Kidney (tissue), 14 donors: ENCODE measurements around the gene HK1. TPM values are rescaled to one million over a fixed set of nuclear protein-coding genes. Genes with fewer than 3 reads are reported as not detected.

Experiments
- DNase-seq, 5 donors: peaks; one replicate each; pipeline ENCODE4 v3.0.0-alpha.2; 2013 to 2020
- FAIRE-seq: peaks from 2 replicates; lab custom pipeline; 2012; peaks lifted over from hg19 to GRCh38; lab: Jason Lieb, UNC
- H3K27ac ChIP-seq, 2 donors: one replicate each; pipeline ENCODE4 v1.7.0; 2013; ENCODE audit warnings: low read depth in 2 of 2, low read length in 2 of 2, inconsistent platforms in 1 of 2
- H3K27me3 ChIP-seq: one replicate; pipeline ENCODE4 v1.7.1; 2013; ENCODE audit warnings: low read length, inconsistent platforms; ENCODE audit not compliant: control insufficient read depth, insufficient read depth
- H3K36me3 ChIP-seq, 3 donors: one replicate each; pipeline versions ENCODE4 v1.7.0 to v1.7.1; 2013; ENCODE audit warnings: low read length in 3 of 3, control low read depth in 1 of 3, inconsistent platforms in 1 of 3; ENCODE audit not compliant: insufficient read depth in 3 of 3, control insufficient read depth in 2 of 3
- H3K4me1 ChIP-seq, 3 donors: one replicate each; pipeline versions ENCODE4 v1.7.0 to v1.7.1; 2013; ENCODE audit warnings: low read length in 3 of 3, inconsistent platforms in 1 of 3, low read depth in 1 of 3; ENCODE audit not compliant: control insufficient read depth in 2 of 3, insufficient read depth in 2 of 3
- H3K4me3 ChIP-seq, 3 donors: one replicate each; pipeline versions ENCODE4 v1.7.0 to v1.8.1; 2013; ENCODE audit warnings: low read length in 3 of 3, control low read depth in 1 of 3, inconsistent platforms in 1 of 3
- H3K9ac ChIP-seq, 3 donors: one replicate each; pipeline versions ENCODE4 v1.7.0 to v1.7.1; 2013; ENCODE audit warnings: low read length in 3 of 3, control low read depth in 1 of 3, inconsistent platforms in 1 of 3
- H3K9me3 ChIP-seq, 3 donors: one replicate each; pipeline versions ENCODE4 v1.7.0 to v1.7.1; 2013; ENCODE audit warnings: low read length in 3 of 3, control low read depth in 1 of 3, inconsistent platforms in 1 of 3; ENCODE audit not compliant: control insufficient read depth in 2 of 3, insufficient read depth in 1 of 3
- CTCF ChIP-seq: IDR thresholded peaks from 3 replicates; pipeline ENCODE4 v1.5.1; 2012; ENCODE audit warnings: mild to moderate bottlenecking, moderate library complexity, borderline replicate concordance; ENCODE audit not compliant: insufficient read depth; ENCODE audit errors: extremely low read depth
- intact Hi-C: fragments of 100-400 bp; cut with DNase I; formaldehyde crosslinking; loops from one replicate; pipeline ENCODE4 v1.11.1; 2022
- polyA plus RNA-seq: library from polyadenylated mRNA; stranded (reverse); fragments of 350-450 nt; fragmentation: Illumina TruSeq; extraction: RNeasy Lipid Tissue Mini Kit (QIAGEN cat#74804); gene quantifications from one replicate; pipeline ENCODE4 v1.2.3, GENCODE V29; 2014; ENCODE audit warnings: low read depth, low replicate concordance; ENCODE audit not compliant: insufficient read depth
- total RNA-seq: library from RNA; stranded (reverse); fragmentation: NEBNext Ultra II Directional; extraction: Animal tissue kit (Norgen Biotek cat#: 25700); gene quantifications from one replicate; pipeline ENCODE4 v1.2.1, GENCODE V29; 2021
- donor health status: control.
- donor health status: control.
- donor health status: control.
- donor health status: control.
- donor health status: control.
- donor health status: DM: yes; HTN: yes; CAD: no.
- donor health status: Normal renal cell carcinoma (clear cell type).

Gene HK1
- total and polyA plus RNA-seq, 2 donors from 2014 or later: 35.9 to 84.9 TPM

- Histone ChIP-seq H3K9me3 (no peaks in the 10 kb centered on the region), H3K4me3 (peak overlapping the region in 1 of 3 donors; percentile 42), H3K27ac (peak overlapping the region; percentile 75 to 89), H3K36me3 (no peaks in the 10 kb centered on the region), H3K27me3 (no peaks in the 10 kb centered on the region), H3K9ac (peak overlapping the region in 2 of 3 donors; percentile 10 to 48), H3K4me1 (peaks cover 0 to 11% (median 0%) of the 10 kb centered on the region in 3 donors)
- FAIRE-seq: no peak
- intact Hi-C loops: no loop called here
- DNase-seq: no peak
- TF ChIP-seq CTCF: no peak
Observed at GRCh38 chr10:69409176-69409495, 130.8 kb downstream of the HK1 start.

GRCh38 chr10:69409968-69410367, 131.7 kb downstream of the HK1 start:
- peaks cover 0 to 11% (median 0%) of the 10 kb centered on the region in 3 donors for H3K4me1 ChIP-seq
- FAIRE-seq (no peak), DNase-seq (no peak)
- H3K9ac ChIP-seq: no peak overlapping the region
- no peak overlapping the region for H3K27ac ChIP-seq
- H3K9me3 ChIP-seq: no peaks in the 10 kb centered on the region
- no peaks in the 10 kb centered on the region for H3K27me3 ChIP-seq
- no peak for TF ChIP-seq CTCF
- intact Hi-C loops: no loop called here
- no peaks in the 10 kb centered on the region for H3K36me3 ChIP-seq
- H3K4me3 ChIP-seq: no peak overlapping the region

GRCh38 chr10:69410487-69410886, 132.2 kb downstream of the HK1 start:
- Histone ChIP-seq H3K4me1 (peaks cover 0 to 11% (median 0%) of the 10 kb centered on the region in 3 donors), H3K9ac (no peak overlapping the region), H3K9me3 (no peaks in the 10 kb centered on the region), H3K36me3 (no peaks in the 10 kb centered on the region), H3K27ac (no peak overlapping the region), H3K27me3 (no peaks in the 10 kb centered on the region), H3K4me3 (no peak overlapping the region)
- DNase-seq: no peak
- intact Hi-C loops: no loop called here
- no peak for FAIRE-seq
- no peak for TF ChIP-seq CTCF

GRCh38 chr10:69411476-69411875, 133.2 kb downstream of the HK1 start:
- H3K9me3 ChIP-seq: no peaks in the 10 kb centered on the region
- peaks cover 0 to 11% (median 0%) of the 10 kb centered on the region in 3 donors for H3K4me1 ChIP-seq
- TF ChIP-seq CTCF: no peak
- no peak overlapping the region for H3K4me3 ChIP-seq
- intact Hi-C loops: no loop called here
- DNase-seq: no peak
- H3K36me3 ChIP-seq: no peaks in the 10 kb centered on the region
- FAIRE-seq: no peak
- H3K27me3 ChIP-seq: no peaks in the 10 kb centered on the region
- no peak overlapping the region for H3K27ac ChIP-seq
- H3K9ac ChIP-seq: no peak overlapping the region
